Measurements from ENCODE around the gene CAB39.

GRCh38 chr2:230677201-230677946 lies 35.3 kb upstream of the CAB39 start:
- TF ChIP-seq CTCF (optimal IDR thresholded peaks at IDR 0.05 in 1 of 3, IDR thresholded peaks at IDR 0.05 in 1 of 3, conservative IDR thresholded peaks at IDR 0.05 in 1 of 3; ENCODE audit: extremely low read depth in 1 of 3, insufficient read depth in 2 of 3, low read length in 3 of 3): no peak
- no peak for TF ChIP-seq EZH2 (IDR thresholded peaks at IDR 0.05; ENCODE audit: low read length)

All from keratinocyte (primary cell).